IPS-NIHi11 (cell line): ENCODE measurements around the gene DDN.

Experiments used
- DNase-seq: peaks from one replicate; pipeline ENCODE4 v3.0.0; 2012; ENCODE audit warnings: mixed read lengths, low spot score

DDN gene

DNA sequence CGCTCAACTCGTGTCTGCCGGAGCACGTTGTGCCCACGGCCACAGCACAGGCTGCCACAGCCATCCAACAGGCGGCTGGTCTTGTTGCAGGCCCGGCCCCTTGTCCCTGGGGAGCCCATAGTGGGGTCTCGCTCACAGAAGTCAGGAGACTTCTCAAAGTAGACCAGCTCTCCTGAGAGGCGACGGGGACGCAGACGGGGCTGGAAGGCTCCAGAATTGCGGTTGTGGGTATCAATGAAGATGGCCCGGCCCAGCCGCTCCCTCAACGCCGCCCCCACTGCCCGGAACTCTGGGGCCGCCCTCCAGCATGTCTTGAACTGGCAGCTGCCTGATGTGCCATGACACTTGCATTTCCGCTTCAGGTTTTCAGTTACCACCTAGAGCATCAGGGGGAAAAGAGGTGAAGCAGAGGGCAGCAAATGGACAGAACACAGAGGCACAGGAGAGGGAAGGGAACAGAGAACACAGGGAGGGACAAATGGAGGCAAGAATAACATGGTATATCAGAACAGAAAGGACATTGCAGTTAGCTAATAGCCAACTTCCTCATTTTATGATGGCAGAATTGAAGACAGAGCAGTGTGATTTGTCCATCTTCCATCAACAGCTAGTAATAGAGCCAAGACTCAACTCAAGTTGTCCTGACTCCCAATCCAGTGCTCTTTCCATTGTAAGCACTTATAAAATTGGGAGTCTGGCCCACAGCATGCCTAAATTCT lies 32.8 kb downstream of the DDN start:
- DNase-seq, result no peak

DNA sequence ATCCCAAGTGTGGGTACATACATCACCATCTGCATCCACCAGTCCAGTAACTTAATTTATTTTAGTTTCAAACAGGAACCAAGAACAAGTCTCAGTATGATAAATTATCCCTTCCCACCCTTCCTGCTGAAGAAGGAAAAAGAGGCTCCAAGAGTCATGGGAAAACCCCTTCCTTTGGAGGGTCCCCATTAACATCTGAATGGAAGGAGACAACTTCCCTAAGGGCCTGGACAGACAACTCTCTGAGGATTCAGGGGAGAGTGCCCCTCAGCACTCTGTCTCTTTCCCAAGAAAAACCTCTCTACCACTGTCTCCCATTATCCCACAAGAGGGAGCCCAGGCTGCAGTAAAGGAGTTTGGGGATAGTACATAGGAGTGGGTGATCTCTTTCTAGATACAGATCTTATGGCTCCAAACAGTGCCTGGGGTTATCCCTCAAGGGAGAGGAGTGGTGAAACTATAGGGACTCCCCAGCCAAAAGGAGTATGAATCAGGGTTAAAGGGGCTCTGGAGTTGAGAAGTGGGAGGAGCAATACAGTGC lies 33.8 kb downstream of the DDN start:
- DNase-seq, result peak; percentile 61

DNA sequence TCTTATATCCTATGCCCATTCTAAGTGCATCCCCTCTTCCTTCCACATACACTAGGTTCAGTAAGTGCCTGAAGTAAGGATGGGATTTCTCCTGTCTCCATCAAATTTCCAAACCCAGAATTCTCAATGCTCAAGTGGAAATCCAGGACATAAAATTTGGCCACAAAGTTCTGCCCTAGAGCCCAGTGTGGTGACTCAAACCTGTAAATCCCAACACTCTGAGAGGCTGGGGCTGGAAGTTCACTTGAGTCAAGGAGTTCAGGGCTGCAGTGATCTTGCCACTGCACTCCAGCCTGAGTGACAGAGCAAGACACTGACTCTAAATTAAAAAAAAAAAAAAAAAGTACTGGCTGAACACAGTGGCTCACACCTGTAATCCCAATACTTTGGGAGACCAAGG lies 37.4 kb downstream of the DDN start:
- DNase-seq, result no peak

DNA sequence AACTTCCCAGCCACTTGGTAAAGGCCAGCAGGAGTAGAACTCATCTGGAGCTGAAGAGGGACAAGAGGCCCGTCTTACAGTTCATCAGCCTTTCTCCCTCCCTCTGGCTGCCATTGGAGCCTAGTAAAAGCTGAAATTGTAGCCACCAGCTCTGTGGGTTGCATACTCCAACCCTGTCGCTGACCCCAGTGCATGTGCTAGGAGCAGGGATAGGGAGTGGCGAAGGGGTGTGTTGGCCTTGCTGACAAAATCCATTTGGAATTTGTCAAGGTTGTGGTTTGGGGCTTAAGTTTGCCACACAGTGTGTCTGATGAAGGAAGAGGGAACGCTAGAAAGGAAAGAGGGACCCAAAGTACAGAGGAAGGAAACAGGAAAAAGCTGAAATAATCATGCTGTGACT lies 37.8 kb downstream of the DDN start:
- DNase-seq, result no peak

DNA sequence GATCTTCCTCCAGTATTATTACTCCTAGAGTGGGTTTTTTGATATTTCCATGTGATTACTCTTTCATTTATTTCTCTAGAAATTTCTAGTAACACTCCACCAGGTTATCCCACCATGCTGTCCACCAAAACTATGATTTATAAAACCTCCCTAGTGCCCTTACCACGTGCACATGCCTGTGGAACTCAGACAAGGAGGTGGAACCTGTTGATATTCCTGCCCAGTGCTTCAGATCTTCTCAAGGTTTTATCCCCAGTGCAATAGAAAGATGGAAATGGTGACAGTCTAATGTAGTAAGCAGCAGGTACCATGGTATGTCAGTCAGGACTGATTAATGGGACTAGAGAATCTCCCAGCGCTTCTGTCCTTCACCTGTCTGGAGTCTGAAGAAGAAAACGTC lies 38.3 kb downstream of the DDN start:
- DNase-seq, result no peak

DNA sequence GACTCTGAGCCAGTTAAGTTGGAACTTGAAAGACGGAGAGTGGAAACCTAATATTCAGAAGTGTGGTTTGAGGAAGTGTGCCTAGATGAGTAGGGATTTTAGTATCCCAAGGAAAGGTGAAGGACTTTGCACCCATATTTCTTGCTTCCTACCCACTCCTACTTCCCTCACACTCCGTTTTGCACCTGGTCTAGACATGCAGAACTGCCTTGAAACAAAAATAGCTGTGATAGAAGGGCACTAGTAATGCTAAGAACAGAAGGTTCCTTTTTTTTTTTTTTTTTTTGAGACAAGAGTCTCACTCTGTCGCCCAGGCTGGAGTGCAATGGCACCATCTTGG lies 41.2 kb downstream of the DDN start:
- DNase-seq, result no peak

DNA sequence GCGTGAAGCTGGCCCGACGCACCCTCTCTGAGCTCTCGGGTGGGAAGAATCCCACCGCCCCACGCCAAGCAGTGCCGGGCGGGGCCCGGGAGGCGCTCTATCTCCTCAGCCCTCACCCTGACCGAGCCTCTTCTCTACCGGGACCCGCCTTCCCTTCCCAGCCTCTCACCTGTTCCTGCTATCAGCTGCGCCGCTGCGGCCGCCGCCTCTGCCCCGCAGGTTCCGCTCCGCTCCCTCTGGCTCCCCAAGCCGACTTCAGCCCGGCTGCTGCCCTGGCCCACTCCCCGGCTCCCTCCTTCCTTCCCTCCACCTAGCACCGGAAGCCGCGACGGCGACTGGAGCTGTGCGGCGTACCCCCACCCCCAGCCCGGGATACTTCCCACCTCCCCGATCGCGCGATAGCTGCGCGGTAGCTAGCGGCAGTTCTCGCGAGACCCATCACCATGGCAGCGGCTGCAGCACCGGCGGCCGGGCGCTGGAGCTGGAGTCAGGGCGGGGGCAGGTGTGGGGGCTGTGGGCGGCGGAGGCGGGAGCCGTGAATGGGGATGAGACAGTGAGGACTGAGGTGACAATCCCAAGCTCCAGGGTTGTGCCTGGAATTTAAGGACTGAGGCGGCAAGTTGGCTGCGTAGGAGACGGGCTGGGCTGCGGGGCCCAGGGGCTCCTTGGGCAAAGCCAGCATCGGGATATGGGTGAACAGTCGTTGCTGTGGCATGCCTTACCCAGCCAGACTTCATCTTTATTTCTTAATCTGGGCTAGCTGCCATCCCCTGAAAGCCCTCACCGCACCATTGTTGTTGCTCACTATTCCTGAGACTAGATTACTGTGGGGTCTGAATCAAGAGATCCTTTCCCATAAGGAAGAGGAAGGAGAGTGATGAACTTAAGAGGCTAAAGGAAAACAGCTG lies 41.8 kb downstream of the DDN start, which contains the start of gene ARF3:
Gene ARF3, minus strand, starts transcription at position 347 of the 908 bp plus-strand sequence. CDS start 16,392 bp downstream, outside the sequence.
- peak; percentile 97 for DNase-seq

DNA sequence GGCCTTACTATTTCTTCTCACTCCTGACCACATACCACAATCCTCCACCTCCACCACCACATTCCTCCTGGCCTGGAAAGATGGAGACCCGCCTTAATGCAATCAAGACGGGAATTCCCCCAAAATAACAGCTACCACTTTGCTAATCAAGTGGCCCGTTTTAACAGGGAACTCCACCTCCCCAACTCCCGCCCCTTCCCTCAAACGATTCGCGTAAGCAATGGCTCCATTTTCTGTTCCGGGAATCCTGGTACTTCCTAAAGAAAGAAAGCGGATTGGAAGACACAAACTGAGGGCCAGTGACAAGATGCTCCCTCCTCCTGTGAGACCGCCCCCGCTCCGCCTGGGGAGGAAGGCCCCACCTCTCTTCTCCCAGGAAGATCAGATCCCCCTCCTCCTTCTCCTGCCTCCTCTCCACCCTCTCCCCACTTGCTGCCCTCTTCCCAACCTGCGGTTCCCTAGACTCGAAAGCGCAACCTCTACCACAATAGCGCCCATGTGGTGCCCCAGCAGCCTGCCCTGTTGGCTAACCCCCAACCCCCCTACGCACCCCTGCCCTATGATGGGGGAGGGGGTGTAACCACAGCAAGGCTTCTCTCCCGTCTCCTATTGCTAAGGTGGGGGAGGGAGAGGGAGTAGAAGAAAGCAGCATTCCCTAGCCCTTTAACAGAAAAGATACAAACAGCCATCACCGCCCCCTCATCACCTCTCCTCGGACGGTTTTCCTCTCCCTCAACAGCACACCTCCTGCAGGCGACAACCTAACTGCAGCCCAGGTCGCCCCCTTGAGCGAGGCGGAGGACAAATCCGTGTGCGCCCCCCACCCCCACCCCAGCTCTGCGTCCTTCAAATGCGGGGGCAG lies 42.7 kb downstream of the DDN start:
- DNase-seq, result peak; percentile 94

DNA sequence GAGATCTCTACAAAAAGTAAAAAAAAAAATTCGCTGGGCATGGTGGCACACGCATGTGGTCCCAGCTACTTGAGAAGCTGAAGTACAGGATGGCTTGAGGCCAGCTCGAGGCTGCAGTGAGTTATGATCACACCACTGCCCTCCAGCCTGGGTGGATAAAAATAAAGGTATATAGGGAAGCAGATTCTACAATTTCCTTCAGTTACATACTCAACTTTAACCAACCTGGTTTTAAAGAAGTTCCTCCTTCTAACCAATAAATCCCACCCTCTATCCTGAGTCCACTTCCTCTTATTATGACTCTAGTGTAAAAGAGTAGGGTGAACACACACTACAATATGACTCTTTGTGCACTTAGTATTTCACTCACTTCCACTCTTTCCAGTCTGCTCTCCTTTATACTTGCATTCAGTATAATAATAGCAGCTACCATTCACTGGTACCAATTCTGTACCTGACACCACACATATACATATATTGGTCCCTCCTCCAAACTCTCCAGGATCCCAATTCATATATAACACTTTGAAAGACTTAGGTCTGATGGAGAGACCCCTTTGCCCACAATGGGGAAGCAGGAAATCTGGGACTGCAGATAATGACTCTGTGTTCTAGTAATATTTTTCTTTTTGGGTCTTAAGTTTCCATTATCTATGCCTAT lies 44.2 kb downstream of the DDN start:
- no peak for DNase-seq

DNA sequence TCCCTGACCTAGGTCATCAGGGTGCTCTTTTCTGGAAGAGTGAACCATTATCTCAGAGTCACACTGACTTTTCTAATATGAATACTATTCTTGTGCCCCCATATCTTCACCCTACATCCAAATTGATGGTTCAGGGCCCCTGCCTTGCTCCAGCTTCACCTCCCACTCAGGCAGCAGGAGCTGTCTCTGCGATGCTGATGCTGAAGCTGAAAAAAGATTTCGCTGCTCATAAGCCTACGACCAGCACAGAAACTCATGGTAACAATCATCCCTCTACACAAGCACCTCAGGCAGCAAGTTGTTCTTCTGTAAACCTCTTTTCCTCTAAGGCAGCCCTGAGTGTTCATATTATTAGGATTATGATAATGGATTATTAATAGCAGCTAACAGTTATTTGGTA lies 45.1 kb downstream of the DDN start:
- DNase-seq, result no peak

DNA sequence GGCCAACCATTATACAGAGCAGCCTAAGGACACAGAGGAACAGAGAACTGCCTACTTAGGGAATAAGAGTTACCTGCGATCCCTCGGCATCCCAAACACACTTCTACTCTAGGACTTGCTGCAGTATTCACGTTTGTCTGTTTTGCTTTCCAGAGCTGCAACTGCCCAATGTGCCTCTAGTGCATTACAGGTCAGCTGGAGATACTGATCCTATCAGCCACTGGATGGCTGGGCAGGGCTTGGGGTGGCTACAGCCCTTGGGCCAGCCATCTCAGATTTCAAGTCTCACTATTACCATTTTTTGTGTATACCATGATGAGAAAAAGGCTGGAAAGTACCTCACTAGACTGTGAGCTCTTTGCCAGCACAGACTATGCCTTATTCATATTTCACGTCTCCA lies 46.5 kb downstream of the DDN start:
- no peak for DNase-seq

DNA sequence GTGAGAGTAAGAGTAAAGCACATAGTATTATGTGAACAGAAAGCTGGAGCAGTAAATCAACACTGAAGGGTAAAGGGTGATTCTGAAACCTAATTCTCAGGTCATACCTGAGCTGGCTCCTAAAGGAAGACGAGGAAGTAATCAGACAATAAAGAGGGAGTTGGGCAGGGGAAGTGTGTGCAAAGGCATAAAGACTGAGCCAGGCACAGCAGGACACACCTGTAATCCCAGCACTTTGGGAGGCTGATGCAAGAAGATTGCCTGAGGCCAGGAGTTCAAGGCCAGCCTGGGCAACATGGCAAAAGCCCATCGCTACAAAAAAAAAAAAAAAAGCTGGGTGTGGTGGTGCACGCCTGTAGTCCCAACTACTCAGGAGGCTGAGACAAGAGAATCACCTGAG lies 51.4 kb downstream of the DDN start:
- no peak for DNase-seq

DNA sequence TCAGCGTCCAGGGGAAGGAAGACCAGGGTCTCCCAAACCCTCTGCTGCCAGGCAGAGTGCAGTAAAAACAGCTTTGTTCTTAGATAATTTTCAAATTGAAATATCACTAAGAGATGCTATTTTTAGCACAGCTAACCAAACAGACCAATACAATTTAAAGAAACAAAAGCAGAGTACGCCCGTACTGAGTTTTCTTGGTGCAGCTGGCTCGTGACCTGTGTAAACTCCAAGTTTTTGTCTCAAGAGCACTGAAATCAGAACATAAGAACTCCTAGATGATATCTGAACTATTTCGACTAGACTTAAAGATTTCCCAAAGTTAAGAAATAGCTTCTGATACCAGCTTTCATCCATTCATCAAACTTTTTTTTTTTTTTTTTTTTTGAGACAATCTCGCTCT lies 52.2 kb downstream of the DDN start:
- DNase-seq, result no peak

DNA sequence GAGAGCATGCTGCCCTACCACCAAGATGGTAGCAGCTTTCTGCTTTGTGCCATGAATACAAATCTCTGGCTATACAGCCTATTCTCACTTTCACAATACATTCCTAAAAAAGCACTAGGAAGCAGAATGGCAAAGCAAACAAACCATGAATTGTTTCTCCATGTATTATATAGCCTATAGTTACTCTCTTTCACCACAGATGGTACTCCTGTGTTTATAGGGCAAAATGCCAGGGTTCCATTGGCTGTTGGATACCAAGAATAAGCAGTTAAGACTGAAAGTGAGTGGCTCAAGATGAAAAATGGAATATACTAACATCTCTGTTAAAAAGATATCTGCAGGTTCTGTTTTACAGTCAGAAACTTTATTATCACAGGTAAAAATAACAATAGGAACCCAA lies 53.0 kb downstream of the DDN start:
- DNase-seq, result no peak
